CD4-positive, alpha-beta T cell treated with Interleukin-10 for 1 hour (primary cell): ENCODE data around the gene DIAPH1.

Experiments used
- DNase-seq: peaks from one replicate; pipeline ENCODE4 v3.0.0-alpha.2; 2020

DIAPH1 gene

DNA sequence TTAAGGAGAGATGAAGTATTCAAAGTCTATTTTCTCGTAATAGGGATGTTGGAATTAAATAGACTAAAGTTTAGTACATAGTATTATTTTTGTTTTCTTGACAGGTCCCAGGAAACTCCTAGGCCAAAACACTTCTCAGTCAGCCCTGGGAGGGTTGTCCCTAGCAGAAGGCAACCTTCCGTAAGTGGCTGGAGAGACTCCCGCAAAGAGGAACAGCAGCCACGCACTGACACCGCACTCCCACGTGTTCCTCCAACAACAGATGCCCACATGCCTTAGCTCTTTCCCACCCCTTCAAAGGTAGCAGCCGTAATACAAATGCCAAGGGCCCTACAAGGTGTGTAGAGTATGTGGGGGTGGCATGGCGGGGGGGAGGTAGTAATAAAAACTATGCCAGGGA lies 101.5 kb downstream of the DIAPH1 start:
- DNase-seq, result no peak

DNA sequence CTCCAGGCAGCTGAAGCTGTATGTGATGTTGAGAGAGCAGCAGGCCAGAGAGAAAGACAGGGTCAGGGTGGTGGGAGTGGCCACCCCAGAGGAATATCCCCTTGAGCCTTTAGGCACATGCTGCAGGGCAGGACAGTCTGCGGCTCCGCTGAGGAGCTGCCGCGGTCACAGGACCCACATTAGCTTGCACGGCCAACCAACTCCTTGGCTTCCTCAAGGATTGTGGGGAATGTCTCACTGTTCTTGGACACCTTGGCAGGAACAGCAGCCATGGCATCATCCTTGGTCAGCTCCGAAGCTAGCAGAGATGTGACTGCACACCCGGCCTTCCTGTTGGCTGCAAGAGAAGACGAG lies 102.2 kb downstream of the DIAPH1 start:
- no peak for DNase-seq

DNA sequence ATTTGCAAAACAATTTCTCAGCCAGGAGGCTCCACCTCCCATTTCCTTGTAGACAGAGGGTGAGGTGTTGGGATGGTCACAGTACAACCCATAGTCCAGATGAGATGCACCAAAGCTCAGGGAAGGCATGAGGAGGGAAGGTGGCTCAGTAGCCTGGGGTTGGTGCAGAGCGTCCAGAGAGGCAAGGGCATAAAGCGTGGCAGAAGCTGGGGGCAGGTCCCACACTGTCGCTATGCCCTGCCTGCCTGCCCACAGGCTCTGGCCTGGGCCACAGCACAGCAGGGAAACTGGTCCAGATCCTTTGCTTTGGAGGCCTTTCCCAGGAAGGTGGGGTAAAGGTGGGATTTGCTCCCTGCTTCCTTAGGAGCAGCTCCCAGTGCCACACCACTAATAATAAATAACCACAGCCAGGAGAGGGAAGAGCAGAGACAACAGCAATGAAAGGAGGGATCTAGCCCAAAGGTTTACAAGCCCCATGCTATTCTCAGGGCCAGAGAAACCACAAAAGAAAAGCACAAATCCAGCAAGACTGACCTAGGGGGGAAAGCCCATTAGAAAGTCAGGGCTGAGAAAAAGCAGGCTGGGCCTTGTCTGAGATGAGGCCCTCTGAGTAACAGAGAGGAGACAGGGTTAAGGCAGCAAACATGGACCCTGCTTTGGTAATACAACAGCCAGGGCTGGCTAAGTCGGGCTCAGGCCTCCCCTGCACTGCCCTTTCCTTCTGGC lies 102.7 kb downstream of the DIAPH1 start:
- no peak for DNase-seq

DNA sequence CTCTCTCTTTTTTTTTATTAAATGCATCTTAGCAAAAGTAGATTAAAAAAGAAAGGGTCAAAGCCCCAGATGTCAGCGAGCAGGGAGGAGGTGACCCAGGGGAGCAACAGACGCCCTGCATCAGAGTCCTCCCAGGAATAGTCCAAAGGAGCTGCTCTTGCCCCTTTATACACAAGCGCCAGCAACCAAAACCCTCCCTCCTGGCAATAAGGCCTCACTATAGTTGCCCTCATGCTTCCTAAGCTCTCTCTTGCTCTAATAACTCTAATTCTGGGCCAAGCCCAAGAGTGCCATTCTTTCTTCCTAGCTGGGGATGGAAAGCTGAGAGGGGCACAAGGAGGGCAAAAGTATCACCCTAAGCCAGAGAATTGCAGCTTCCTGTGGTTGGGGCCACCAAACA lies 103.7 kb downstream of the DIAPH1 start:
- DNase-seq, result no peak

DNA sequence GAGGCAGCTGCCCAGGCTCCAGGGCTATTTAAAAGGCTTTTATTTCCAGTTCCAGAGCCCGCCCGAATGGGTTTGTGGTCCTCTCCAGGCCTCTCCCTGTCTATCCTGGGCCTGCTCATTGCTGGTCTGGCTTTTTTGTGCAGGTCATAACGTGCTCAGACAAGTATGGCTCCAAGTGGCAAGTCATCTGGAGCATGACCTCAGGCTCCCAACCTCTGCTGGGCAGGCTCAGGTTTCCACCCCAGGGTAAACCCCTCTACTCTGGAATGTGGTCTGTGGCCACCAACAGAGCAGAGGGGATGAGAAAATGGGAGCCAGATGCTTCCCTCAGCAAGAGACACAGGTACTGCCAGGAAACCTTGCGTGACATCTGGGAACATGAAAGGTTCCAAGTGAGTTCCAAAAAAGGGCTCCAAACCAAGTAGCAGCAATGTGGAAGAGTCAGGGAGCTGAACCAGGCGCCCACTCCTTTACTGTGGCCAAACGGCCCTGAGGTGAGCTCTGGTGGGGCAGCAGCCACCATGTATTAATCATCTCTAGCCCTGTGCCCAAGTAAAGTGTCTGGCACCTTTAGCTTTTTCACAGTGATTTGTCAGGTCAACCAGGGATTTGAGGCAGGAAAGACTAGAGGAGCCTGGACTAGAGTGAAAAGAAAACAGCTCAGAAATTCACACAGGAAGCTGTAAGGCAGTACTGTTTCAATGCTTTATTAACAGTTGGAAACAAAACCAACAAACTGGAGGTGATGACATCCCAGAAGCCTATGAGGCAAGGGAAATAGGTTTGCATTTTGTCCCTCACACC lies 104.3 kb downstream of the DIAPH1 start:
- no peak for DNase-seq

DNA sequence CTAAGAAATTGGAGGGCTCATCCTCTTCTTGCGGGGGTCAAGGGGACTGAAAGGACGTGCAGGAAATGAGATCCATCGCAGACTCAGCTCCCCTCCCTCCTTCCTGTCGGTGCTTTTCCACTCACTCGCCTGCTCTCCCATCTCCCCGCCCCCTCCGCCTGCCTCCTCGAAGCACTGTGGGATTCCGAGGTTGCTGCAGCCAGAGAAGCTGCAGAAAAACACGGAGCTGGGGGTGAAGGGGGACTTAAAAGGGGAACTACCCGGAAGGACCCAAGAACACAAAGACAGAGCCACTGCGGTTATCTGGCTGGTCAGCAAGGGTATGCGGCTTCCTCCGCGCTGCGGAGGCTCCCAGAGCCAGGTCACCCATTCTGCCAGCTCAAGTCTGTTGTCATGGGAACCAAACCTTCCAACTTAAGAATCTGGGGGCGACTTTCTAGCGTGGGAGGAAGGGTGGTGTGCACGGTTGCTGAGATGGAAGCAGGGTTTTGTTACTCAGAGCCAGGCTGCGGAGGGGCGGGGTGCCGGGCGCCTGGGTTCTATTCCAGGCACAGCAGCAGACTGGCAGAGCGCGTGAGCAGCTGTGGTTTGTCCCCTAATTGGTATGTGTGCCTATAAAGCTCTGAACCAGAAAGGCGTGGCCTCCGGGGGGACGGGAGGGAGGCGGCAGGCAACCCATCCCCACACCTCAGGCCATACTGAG lies 105.0 kb downstream of the DIAPH1 start:
- DNase-seq, result peak; percentile 36

DNA sequence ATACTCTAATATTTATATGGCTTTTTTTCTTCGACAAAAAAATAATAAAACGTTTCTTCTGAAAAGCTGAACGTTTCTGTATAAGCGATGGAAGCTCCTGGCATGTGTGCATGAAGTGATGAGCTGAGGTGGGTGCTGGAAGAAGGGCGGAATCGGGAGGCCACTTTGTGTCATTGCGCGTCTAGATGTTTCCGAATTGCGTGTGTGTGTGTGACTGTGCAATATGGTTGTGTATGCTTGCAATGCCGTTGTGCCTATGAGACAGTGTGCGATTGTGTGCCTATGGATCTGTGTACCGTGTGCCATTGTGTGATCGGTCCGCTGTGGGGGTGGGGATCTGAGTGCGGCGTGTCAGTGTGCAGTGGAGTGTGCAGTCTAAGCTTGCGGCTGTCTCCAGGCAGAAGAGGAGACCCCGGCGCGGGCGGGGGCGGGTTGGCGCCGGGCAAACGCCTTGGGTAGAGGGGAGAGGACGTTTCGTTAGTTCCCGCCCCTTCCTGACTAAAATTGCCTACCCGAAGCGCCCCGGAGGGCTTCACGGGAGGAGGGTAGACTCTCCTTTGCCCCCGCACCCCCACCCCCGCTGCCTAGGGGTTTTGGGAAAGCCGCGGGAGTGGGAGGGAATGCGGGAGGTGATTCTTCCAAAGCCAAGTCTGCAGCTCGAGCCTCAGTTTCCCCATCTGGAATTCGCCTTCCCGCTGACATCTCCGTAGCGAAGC lies 105.7 kb downstream of the DIAPH1 start:
- peak; percentile 17 for DNase-seq

DNA sequence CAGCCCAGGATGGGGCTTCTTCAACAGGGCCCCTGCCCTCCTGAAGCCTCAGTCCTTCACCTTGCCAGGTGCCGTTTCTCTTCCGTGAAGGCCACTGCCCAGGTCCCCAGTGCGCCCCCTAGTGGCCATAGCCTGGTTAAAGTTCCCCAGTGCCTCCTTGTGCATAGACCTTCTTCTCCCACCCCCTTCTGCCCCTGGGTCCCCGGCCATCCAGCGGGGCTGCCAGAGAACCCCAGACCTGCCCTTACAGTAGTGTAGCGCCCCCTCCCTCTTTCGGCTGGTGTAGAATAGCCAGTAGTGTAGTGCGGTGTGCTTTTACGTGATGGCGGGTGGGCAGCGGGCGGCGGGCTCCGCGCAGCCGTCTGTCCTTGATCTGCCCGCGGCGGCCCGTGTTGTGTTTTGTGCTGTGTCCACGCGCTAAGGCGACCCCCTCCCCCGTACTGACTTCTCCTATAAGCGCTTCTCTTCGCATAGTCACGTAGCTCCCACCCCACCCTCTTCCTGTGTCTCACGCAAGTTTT lies 106.3 kb downstream of the DIAPH1 start:
- peak; percentile 84 for DNase-seq

DNA sequence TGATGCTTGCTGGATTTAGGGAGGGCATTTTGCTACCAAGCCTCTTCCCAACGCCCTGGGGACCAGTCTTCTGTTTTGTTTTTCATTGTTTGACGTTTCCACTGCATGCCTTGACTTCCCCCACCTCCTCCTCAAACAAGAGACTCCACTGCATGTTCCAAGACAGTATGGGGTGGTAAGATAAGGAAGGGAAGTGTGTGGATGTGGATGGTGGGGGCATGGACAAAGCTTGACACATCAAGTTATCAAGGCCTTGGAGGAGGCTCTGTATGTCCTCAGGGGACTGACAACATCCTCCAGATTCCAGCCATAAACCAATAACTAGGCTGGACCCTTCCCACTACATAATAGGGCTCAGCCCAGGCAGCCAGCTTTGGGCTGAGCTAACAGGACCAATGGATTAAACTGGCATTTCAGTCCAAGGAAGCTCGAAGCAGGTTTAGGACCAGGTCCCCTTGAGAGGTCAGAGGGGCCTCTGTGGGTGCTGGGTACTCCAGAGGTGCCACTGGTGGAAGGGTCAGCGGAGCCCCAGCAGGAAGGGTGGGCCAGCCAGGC lies 107.0 kb downstream of the DIAPH1 start:
- no peak for DNase-seq

DNA sequence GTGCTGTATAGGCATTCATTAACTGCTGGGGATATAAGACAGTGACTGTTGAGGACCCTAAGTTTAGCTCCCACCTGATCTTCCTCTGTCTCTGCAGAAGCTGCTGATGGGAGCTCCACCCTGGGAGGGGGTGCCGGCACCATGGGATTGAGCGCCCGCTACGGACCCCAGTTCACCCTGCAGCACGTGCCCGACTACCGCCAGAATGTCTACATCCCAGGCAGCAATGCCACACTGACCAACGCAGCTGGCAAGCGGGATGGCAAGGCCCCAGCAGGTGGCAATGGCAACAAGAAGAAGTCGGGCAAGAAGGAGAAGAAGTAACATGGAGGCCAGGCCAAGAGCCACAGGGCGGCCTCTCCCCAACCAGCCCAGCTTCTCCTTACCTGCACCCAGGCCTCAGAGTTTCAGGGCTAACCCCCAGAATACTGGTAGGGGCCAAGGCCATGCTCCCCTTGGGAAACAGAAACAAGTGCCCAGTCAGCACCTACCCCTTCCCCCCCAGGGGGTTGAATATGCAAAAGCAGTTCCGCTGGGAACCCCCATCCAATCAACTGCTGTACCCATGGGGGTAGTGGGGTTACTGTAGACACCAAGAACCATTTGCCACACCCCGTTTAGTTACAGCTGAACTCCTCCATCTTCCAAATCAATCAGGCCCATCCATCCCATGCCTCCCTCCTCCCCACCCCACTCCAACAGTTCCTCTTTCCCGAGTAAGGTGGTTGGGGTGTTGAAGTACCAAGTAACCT lies 107.8 kb downstream of the DIAPH1 start:
- no peak for DNase-seq

DNA sequence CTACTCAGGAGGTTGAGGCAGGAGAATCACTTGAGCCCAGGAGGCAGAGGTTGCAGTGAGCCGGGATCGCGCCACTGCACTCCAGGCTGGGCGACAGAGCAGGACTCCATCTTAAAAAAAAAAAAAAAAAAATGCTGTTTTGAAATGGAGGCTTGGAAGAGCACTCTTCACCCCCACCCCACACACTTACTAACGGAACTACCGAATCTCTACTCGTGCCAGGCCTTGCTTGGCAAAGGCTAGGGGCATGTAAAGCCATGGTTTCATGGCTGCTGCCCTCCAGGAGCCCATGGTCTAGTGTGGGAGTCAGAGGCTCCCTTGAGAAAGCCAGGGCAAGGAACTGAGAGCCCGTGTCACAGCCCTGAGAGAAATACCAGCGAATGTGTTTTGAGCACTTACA lies 108.6 kb downstream of the DIAPH1 start:
- no peak for DNase-seq

DNA sequence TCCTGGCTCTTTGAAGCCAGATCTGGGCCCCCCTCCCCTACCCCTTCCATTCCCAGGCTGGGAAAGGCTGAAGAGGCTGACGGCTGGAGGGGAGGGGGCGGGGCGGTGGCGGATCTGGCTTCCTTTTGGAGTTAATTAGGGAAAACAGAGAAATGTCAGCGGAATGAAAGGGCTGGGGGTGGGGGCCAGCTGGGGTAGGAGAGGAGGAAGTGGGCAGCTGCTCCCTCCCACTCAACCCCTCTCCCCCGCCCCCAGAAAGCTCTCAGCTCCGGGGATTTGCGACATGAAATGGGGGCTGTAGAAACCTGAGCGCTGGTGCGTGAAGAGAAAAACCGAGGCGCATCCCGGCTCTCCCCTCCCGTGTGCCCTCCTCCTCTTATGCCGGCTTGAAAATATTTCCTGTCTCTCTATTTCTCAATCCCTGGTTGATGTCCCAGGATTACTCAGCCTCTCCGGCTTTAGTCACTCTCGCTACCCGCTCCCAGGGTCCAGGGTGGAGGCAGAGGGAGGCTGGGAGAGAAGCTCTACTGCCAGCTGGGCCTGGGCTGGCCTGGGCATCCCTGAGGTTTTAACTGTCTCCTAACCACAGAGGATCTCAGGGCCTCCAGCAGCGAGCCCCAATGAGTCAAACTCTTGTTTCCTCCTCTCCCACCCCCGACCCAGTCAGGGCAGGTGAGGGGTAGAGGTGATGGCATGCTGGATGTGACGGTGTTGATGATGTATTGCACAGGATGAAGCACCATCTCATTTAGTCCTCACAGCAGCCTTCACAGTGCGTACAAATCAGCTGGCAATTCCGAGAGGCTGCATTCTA lies 109.8 kb downstream of the DIAPH1 start:
- DNase-seq, result no peak

DNA sequence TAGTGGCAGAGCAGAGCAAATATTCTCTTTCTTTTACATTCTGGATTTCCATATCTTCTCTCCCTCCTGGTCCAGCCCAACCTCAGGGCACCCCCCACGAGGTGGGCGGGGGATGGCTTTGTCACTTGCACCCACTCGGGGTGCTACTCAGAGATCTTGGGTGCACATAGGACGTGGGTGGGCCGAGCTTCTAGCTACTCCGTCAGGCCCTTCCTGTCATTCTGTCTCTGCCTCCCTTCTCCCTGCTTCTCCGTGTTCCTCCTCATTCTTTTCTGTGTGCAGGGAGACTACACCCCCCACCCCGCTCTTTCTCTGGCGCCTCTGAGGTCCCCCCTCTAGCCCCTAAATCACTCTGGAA lies 110.4 kb downstream of the DIAPH1 start:
- DNase-seq, result no peak

DNA sequence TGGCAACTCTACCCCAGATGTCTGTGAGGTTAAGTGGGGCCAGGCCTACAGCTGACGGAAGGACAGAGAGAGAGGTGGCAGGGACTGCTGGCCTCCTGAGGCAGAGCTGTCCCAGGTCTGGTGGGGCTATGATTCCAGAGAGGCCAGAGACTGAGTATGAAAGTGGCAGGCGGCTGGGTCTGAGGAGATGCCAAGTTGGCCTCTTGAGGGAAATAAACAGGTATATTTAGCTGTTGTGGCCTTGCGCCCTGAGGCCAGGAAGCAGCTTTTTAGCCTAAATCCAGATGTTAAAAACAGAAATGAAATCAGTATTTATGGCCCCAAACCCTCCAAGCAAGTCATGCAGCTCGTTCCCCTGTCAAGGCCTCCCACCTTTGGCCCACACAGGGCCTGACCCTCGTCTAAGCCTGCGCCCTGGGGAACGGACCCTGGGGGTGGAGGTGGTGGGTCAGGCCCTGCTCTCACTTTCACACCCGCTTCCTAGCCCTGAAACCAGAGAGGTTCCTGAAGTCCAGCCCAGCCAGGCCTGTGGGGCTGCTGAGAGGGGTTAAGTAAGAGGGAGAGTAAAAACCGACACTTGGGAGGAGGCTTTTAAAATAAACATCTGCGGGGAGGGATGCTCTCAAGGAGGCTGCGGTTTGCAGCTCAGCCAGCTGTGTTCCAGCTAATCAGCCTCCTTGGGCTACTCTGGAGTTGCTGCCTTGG lies 111.3 kb downstream of the DIAPH1 start:
- DNase-seq, result no peak

DNA sequence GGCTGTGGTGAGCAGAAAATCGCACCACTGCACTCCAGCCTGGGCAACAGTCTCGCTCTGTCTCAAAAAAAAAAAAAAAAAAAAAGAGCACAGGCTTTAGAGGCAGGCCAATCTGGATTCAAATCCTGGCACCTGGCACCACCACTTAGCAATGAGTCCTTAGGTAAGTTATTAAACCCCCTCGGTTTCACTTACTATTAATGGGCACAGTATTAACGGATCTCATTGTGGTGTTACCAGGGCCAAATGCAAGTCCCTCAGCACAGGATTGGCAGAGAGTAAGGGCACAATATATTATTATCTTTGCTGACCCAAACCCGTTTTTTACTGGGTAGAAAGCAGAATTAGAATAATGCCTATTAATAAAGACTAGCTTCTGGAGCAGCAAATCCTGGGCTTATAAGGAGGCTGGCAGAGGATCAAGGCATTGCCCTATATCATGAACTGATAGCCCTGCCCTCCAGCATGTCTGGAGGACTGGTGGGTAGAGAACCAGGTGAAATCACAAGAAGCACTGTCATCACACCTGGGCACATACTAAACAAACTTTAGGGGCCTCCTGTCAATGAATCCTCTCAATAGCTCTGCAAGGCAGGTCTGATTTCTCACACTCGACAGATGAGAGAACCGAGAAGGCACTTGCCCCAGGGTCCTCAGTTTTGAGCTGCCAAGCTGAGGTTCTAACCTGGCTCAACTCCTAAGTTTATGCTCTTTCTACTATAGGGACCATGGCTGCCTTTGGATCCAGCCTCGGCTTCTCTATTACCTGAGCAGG lies 112.2 kb downstream of the DIAPH1 start:
- no peak for DNase-seq

DNA sequence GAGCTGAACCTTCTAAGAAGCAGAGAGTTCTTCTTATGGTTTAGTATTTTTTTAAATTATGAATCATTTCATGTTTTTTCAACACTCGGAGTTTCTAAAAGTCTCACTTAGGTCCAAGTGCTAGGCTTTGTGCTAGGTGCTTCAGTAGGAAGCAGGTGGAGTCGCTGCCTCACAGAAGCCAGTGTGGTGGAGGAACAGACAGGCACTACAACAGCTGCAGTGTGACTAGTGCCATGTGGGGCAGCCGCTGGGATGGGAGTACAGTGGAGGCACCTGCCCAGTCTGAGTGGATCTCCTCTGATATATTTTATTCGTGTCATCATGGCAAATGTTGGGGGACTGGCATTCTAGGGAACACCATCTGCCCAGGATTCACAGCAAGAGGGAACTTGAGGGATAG lies 114.6 kb downstream of the DIAPH1 start:
- no peak for DNase-seq

DNA sequence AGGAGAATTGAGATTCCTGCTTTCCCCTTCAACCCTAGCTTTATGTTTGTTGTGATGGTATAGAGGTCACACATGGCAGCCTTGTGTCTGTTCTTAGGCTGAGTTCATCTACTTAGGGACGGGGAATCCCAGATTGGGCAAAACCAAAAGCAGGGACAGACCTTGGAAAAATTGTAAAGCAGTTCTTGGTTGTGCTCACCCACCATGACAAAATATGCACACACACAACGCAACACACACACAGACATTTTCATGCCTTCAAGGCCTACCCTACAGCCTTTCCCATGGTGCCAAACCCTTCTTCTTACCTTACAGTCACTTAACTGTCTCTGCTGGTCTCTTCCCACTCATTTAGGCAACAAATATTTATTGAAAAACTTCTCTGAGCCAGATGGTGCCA lies 115.1 kb downstream of the DIAPH1 start:
- no peak for DNase-seq

DNA sequence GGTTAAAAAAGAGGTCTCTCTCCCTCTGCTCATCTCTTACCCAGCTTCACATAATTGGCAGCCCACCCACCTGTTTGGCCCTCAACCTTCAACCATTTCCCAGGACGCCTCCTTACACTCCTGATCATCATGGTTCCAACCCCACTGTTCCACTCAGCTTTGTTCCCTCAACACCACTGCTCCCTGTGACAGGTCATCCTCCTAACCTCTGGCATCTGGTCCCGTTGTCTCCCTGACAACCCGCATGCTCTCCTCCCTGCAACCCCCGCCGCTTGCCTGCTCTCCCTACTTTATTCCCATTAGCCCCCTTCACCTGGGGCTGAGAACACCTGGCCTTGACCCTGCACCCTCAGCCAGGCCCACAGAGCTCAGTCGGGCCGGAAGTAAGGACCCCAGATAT lies 117.0 kb downstream of the DIAPH1 start:
- DNase-seq, result no peak

DNA sequence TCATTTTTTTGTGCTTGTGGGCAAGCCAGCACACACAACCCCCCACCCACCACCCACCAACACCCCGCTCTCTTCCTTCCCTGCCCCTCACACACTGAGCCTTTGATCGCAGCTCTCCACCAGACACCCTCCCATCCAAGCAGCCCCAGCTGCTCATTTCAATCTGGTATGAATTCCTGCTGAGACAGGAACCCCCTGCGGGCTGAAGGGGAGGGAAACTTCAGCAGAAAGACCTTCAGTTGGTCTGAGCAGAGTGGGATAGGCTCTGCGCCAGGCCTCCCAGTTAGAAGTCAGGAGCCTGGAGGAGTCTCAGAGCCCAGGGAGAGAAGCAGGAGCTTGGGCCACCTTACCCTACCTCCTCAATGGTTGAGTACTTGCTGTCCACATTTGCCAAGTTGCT lies 122.8 kb downstream of the DIAPH1 start:
- DNase-seq, result no peak

DNA sequence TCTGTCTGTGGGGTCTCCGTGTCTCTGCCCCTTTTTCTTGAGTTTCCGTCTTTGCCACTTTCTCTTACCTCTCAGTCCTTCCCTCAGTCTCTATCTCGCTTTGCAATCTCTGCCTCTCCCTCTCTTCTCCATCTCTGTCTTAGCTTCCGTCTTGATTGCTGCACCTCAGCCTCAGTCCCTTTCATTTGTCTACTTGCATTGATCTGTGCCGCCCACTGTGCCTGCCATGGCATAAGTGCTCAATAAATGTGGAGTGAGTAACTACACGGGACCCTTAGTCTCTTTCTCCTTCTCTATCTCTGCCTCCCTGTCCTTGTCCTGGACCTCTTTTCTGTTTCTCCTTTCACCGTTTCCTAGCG lies 123.4 kb downstream of the DIAPH1 start:
- no peak for DNase-seq
